22Rv1 (cell line): ENCODE results near the gene CAND1.

Source experiments
- CTCF ChIP-seq: fragments of 450-650 bp; IDR thresholded peaks from 2 replicates; pipeline ENCODE4 v1.5.1; 2017; ENCODE audit warnings: mild to moderate bottlenecking
- ZFX ChIP-seq: fragments of 450-650 bp; IDR thresholded peaks from 2 replicates; pipeline ENCODE4 v1.6.1; 2017; ENCODE audit warnings: antibody characterized with exemption, borderline replicate concordance

- TF ChIP-seq CTCF (no peak), ZFX (no peak)
Measured at GRCh38 chr12:67284561-67284960, 15.4 kb downstream of the CAND1 start.
